D721Med (cell line): ENCODE results near the gene ZNF280A.

ENCODE experiments used
- DNase-seq: peaks from one replicate; pipeline ENCODE4 v3.0.0; 2011; ENCODE audit warnings: low spot score; ENCODE audit not compliant: insufficient read length
- FAIRE-seq: peaks from 2 replicates; lab custom pipeline; 2011; peaks lifted over from hg19 to GRCh38; lab: Jason Lieb, UNC
- TF ChIP-seq, protein P1 (sequence below): IDR thresholded peaks from 2 replicates; pipeline ENCODE4 v1.5.1; 2012; ENCODE audit warnings: mild to moderate bottlenecking, control low read depth; ENCODE audit not compliant: insufficient read depth; ENCODE audit errors: missing control alignments

ZNF280A gene

DNA sequence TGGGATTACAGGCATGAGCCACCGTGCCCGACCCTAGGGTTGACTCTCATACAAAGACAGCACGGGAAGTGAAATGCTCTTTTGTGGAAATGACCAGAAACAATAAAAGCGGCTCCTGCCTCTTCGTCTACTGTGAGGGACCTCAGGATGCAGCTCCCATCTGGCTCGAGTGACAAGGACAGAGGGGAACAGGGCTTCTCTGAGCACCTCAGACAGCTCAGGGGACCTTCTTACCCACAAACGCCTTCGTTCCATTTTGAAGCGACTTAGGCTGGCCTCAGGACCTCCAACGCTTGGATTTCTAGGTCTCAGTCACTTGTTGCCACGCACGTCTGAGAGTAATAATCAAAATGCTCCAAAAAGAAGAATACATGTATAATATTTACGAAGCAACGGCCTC lies 36.5 kb upstream of the ZNF280A start:
- TF ChIP-seq, protein P1, sequence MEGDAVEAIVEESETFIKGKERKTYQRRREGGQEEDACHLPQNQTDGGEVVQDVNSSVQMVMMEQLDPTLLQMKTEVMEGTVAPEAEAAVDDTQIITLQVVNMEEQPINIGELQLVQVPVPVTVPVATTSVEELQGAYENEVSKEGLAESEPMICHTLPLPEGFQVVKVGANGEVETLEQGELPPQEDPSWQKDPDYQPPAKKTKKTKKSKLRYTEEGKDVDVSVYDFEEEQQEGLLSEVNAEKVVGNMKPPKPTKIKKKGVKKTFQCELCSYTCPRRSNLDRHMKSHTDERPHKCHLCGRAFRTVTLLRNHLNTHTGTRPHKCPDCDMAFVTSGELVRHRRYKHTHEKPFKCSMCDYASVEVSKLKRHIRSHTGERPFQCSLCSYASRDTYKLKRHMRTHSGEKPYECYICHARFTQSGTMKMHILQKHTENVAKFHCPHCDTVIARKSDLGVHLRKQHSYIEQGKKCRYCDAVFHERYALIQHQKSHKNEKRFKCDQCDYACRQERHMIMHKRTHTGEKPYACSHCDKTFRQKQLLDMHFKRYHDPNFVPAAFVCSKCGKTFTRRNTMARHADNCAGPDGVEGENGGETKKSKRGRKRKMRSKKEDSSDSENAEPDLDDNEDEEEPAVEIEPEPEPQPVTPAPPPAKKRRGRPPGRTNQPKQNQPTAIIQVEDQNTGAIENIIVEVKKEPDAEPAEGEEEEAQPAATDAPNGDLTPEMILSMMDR, result no peak
- FAIRE-seq, result no peak
- no peak for DNase-seq

DNA sequence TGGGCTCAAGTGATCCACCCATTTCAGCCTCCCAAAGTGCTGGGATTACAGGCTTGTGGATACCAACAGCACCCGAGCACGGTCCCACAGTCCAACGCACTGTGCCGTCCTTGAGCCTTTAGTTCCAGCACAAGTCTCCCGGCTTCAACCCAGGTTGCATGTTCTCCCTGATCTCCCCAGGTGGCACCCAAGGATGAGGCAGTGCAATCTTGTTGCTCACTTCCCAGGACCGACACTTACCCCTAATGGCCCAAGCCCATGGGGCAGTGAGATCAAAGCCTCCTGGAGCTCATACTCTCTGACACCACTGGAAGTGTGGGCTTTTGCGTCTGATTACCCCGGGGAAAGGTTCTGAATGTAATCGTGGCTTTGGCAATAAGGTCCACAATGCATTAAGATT lies 35.5 kb upstream of the ZNF280A start:
- DNase-seq (no peak), FAIRE-seq (no peak)
- TF ChIP-seq, protein P1, result no peak

DNA sequence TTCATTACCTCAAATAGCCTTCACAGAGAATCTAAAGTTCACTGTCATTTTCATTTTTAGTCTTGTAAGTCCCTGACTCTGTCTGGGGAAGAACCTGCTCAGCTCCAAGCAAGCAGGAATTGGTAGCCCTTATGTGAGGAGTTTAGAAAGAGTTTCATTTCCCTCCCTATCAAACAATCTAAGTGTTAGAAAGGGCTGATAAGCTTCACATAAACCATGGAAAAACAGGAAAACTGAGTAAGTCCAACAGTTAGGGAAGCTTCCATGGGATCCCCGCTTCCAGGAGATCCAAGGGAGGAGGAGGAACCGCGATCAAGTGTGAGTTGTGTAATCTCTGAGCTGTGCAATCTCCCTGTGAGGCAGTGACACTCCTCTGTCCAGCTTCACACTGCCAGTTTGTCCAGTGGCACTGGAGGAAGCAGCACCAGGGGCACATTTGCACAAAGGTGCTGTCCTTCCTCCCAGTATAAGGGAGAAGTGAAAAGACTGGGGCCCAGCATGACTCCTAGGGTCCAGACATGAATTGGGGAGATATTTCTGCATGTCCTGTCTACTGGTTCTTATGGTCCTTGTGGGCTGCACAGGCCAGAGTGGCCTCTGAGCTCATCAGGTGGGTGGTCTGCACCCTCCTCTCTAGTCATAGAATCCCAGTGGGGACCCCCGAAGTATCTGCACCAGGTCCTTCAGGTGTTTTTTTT lies 34.7 kb upstream of the ZNF280A start:
- FAIRE-seq (no peak), DNase-seq (no peak)
- TF ChIP-seq, protein P1, result no peak

DNA sequence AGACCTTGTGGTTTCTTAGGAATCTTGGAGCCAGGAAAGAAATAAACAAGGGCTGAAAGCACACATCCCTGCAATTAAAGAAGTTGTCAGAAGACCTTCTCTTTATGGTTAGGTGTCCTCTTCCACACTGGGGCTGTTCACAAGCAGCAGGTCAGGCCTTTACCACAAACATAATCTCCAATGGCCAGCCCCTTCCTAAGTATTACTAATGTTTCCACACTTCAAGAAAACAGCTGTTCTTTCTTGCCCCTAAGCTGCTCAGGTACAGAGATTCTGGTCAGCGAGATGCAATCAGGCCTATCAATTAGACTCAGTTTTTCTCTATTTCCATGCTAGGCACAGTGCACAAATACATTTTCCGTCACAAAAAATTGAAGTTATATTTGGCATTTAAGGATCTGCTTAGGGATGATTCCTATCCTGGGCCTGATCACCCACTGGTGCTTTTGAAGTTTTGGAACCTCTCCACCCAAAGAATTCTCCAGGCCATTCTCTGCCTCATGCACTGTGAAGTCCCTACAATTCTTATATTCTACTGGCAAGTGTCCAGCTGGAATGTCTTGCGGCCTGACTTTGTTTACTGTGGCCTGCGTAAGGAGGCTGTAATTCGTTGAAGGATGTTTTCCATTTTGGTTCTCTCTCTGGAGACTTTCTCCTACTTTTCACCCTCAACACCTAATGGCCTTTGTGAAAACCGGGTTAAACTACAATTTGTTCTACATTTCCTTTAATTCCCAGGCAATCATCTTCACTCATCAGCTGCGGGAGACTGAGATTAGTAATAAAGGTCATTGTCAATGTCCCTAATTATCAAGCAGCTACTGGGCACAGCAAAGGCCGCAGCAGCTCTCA lies 33.9 kb upstream of the ZNF280A start:
- TF ChIP-seq, protein P1, result no peak
- FAIRE-seq (no peak), DNase-seq (no peak)

DNA sequence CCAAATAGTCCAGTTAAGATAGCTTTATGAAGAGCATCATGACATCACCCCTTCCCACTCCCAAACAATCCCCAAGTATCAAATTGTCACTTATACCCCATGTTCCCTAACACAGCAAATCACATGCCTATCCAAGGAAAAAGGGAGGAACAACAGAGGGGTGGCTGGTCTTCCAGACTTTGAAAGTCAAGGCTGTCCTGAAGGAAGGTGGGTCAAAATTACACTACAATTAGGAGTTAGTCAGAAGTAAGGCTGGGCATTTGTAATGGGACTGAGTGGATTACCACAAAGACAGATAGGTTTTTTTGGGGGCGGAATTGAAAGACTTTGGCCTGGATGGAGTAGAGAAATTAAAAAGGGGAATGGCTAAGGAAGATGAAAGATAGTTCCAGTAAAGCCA lies 33.1 kb upstream of the ZNF280A start:
- TF ChIP-seq, protein P1, result no peak
- FAIRE-seq (no peak), DNase-seq (no peak)

DNA sequence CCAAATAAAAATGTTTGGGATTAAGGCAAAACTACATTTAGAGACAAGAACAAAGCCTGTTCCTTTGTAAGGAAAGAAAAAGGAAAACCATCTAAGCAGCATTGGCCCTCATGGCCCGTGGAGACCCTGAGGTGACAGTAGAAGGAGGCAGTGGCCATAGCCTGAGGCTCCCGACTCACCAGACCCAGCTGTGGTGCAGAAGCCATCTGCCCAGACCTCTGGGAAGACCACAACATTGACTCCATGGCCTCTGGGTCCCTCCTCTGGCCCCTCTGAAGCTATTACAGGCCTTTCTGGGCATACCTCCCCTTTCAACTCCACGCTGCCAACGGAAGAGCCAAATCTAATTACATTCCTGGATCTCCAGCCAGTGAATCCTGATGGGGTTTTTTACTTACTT lies 32.6 kb upstream of the ZNF280A start:
- TF ChIP-seq, protein P1, result peak; percentile 11
- FAIRE-seq (no peak), DNase-seq (no peak)
